Measurements from ENCODE around the gene LORICRIN.
"Not testable (repeated sequence)": the region's sequence is repeated elsewhere in the genome, so short reads cannot be mapped to it uniquely, and the experiment has no call there.

The LORICRIN gene

GRCh38 chr1:153259387-153259786, at the start of gene LORICRIN:
Gene LORICRIN (plus strand): TSS chr1:153259687. CDS start chr1:153260950, 1,263 bp downstream.
- DNase-seq: no peak

GRCh38 chr1:153210206-153210605, 49.3 kb upstream of the LORICRIN start:
- no peak for DNase-seq

GRCh38 chr1:153212201-153212600, 47.3 kb upstream of the LORICRIN start:
- no peak for DNase-seq

GRCh38 chr1:153213519-153213918, 46.0 kb upstream of the LORICRIN start:
- DNase-seq: no peak

GRCh38 chr1:153217212-153217611, 42.3 kb upstream of the LORICRIN start, which contains the start of gene PRR9:
Gene PRR9 (plus strand): TSS chr1:153217584. CDS start chr1:153218145, 561 bp downstream.
- DNase-seq: no peak

- DNase-seq: no peak
Observed at GRCh38 chr1:153217744-153218416, 41.6 kb upstream of the LORICRIN start.

- no peak for DNase-seq
Observed at GRCh38 chr1:153220606-153221303, 38.7 kb upstream of the LORICRIN start.

- peak; percentile 51 for DNase-seq
Observed at GRCh38 chr1:153223040-153223891, 36.2 kb upstream of the LORICRIN start.

- DNase-seq: no peak
Observed at GRCh38 chr1:153227810-153228209, 31.7 kb upstream of the LORICRIN start.

GRCh38 chr1:153228491-153228890, 31.0 kb upstream of the LORICRIN start:
- no peak for DNase-seq

- DNase-seq: not testable (repeated sequence)
Observed at GRCh38 chr1:153229076-153229829, 30.2 kb upstream of the LORICRIN start.

GRCh38 chr1:153231363-153231762, 28.1 kb upstream of the LORICRIN start:
- no peak for DNase-seq

GRCh38 chr1:153231785-153232184, 27.7 kb upstream of the LORICRIN start:
- no peak for DNase-seq

GRCh38 chr1:153232553-153232952, 26.9 kb upstream of the LORICRIN start:
- DNase-seq: no peak

GRCh38 chr1:153233448-153233847, 26.0 kb upstream of the LORICRIN start:
- no peak for DNase-seq

- no peak for DNase-seq
Observed at GRCh38 chr1:153238527-153238926, 21.0 kb upstream of the LORICRIN start.

- DNase-seq: no peak
Observed at GRCh38 chr1:153242160-153242559, 17.3 kb upstream of the LORICRIN start.

GRCh38 chr1:153245466-153245865, 14.0 kb upstream of the LORICRIN start:
- no peak for DNase-seq

- DNase-seq: no peak
Observed at GRCh38 chr1:153246018-153246417, 13.5 kb upstream of the LORICRIN start.

GRCh38 chr1:153246825-153247224, 12.7 kb upstream of the LORICRIN start:
- no peak for DNase-seq

- no peak for DNase-seq
Observed at GRCh38 chr1:153248176-153248879, 11.2 kb upstream of the LORICRIN start.

- DNase-seq: no peak
Observed at GRCh38 chr1:153250166-153250565, 9.3 kb upstream of the LORICRIN start.

Measured in CD4-positive, alpha-beta T cell treated with Interleukin-17A for 1 hour (primary cell).